ENCODE measurements around the gene ANKS6. TPM values are rescaled to one million over a fixed set of nuclear protein-coding genes. Genes with fewer than 3 reads are reported as not detected.

ANKS6 gene
- total RNA-seq, 1 donor from 2014 or later = 26.1 TPM

GRCh38 chr9:98815391-98815951, 19.1 kb upstream of the ANKS6 start:
- DNase-seq (ENCODE audit: low read depth) = no peak

GRCh38 chr9:98811051-98811650, 14.8 kb upstream of the ANKS6 start:
- peak; percentile 75 for DNase-seq (ENCODE audit: low read depth)

GRCh38 chr9:98810102-98810842, 13.9 kb upstream of the ANKS6 start:
- no peak for DNase-seq (ENCODE audit: low read depth)

- DNase-seq (ENCODE audit: low read depth) = no peak
Measured at GRCh38 chr9:98809311-98810101, 13.2 kb upstream of the ANKS6 start.

GRCh38 chr9:98808875-98809274, 12.5 kb upstream of the ANKS6 start:
- DNase-seq (ENCODE audit: low read depth) = no peak

- no peak for DNase-seq (ENCODE audit: low read depth)
Measured at GRCh38 chr9:98808411-98808815, 12.1 kb upstream of the ANKS6 start.

GRCh38 chr9:98807814-98808195, 11.4 kb upstream of the ANKS6 start:
- no peak for DNase-seq (ENCODE audit: low read depth)

GRCh38 chr9:98807070-98807813, 10.9 kb upstream of the ANKS6 start, which contains the start of gene GALNT12:
Gene GALNT12 (plus strand): TSS chr9:98807670. CDS start chr9:98807699, 29 bp downstream.
- DNase-seq (ENCODE audit: low read depth) = no peak

GRCh38 chr9:98806394-98807035, 10.2 kb upstream of the ANKS6 start:
- peak; percentile 72 for DNase-seq (ENCODE audit: low read depth)

GRCh38 chr9:98805506-98806272, 9.3 kb upstream of the ANKS6 start:
- DNase-seq (ENCODE audit: low read depth) = peak; percentile 75

GRCh38 chr9:98804083-98804482, 7.7 kb upstream of the ANKS6 start:
- DNase-seq (ENCODE audit: low read depth) = no peak

- no peak for DNase-seq (ENCODE audit: low read depth)
Measured at GRCh38 chr9:98801969-98802371, 5.6 kb upstream of the ANKS6 start.

- DNase-seq (ENCODE audit: low read depth) = no peak
Measured at GRCh38 chr9:98801561-98801960, 5.2 kb upstream of the ANKS6 start.

- DNase-seq (ENCODE audit: low read depth) = no peak
Measured at GRCh38 chr9:98798254-98798653, 1.9 kb upstream of the ANKS6 start.

GRCh38 chr9:98797491-98797890, 1.1 kb upstream of the ANKS6 start:
- DNase-seq (ENCODE audit: low read depth) = no peak

- DNase-seq (ENCODE audit: low read depth) = no peak
Measured at GRCh38 chr9:98795970-98796363, 388 bp downstream of the ANKS6 start.

GRCh38 chr9:98795295-98795955, 930 bp downstream of the ANKS6 start:
- DNase-seq (ENCODE audit: low read depth) = no peak

GRCh38 chr9:98794802-98795201, 1.6 kb downstream of the ANKS6 start:
- DNase-seq (ENCODE audit: low read depth) = no peak

- no peak for DNase-seq (ENCODE audit: low read depth)
Measured at GRCh38 chr9:98793031-98793430, 3.3 kb downstream of the ANKS6 start.

Measured in renal cortical epithelial cell (primary cell).